Hepatocyte (in vitro differentiated cells): ENCODE results near the gene TCF7L1.

ENCODE experiments used
- CTCF ChIP-seq: fragments of 200-600 bp; sonication (generic); IDR thresholded peaks from 2 replicates; pipeline ENCODE4 v1.5.1; 2016; ENCODE audit warnings: antibody characterized with exemption, mild to moderate bottlenecking; ENCODE audit not compliant: poor library complexity
- EZH2 ChIP-seq: fragments of 200-600 bp; sonication (generic); IDR thresholded peaks from 2 replicates; pipeline ENCODE4 v1.6.1; 2016; ENCODE audit warnings: antibody characterized with exemption, mild to moderate bottlenecking, borderline replicate concordance
- EZH2phosphoT487 ChIP-seq: fragments of 200-600 bp; sonication (generic); IDR thresholded peaks from one replicate; pipeline ENCODE4 v1.6.1; 2018; ENCODE audit warnings: antibody characterized with exemption, mild to moderate bottlenecking, low read depth, moderate library complexity; ENCODE audit not compliant: unreplicated experiment, severe bottlenecking

GRCh38 chr2:85326406-85327159 lies 193.4 kb downstream of the TCF7L1 start:
- TF ChIP-seq CTCF: no peak
- TF ChIP-seq EZH2: no peak
- no peak for TF ChIP-seq EZH2phosphoT487
